NB4 (cell line): Measurements from ENCODE around the gene ETV6.

Experiments
- DNase-seq: peaks from one replicate; pipeline ENCODE4 v3.0.0; 2010; ENCODE audit warnings: low read depth
- H3K4me3 ChIP-seq: one replicate; pipeline ENCODE4 v1.5.1; 2011; ENCODE audit warnings: mild to moderate bottlenecking, low read depth, low read length, moderate library complexity
- MYC ChIP-seq: IDR thresholded peaks from 2 replicates; pipeline ENCODE4 v1.6.1; 2011; ENCODE audit warnings: low read depth, low read length
- POLR2A ChIP-seq: IDR thresholded peaks from 2 replicates; pipeline ENCODE4 v1.6.1; 2011; ENCODE audit warnings: mild to moderate bottlenecking; ENCODE audit not compliant: insufficient read length; ENCODE audit errors: extremely low read depth
- TF ChIP-seq, protein P1 (sequence below): IDR thresholded peaks from 2 replicates; pipeline ENCODE4 v1.6.1; 2011; ENCODE audit warnings: low read depth, low read length
- TF ChIP-seq, protein P2 (sequence below): IDR thresholded peaks from one replicate; pipeline ENCODE4 v1.5.1; 2012; ENCODE audit warnings: low read depth, low read length

The ETV6 gene

DNA sequence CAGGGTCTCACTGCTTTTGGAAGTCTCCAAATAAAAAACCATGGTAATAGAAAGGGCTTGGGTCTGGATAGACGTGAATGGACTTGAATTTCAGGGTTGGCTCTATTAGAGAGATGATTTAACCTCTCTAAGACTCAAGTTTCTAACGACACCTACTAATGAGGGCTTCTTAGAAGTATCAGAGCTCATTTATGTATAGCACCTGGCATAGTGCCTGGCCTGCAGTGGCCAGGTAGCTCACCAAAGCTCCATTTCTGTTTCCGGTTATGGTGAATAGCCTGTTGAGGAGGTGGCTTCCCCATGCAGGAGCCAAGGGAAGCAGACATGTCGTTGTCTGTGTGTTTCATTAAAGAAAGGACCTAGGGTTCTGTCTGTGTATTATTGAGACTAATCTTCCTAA, 108.6 kb downstream of the ETV6 start:
- TF ChIP-seq MYC (no peak), POLR2A (no peak)
- TF ChIP-seq, protein P1, sequence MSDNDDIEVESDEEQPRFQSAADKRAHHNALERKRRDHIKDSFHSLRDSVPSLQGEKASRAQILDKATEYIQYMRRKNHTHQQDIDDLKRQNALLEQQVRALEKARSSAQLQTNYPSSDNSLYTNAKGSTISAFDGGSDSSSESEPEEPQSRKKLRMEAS: no peak
- TF ChIP-seq, protein P2, sequence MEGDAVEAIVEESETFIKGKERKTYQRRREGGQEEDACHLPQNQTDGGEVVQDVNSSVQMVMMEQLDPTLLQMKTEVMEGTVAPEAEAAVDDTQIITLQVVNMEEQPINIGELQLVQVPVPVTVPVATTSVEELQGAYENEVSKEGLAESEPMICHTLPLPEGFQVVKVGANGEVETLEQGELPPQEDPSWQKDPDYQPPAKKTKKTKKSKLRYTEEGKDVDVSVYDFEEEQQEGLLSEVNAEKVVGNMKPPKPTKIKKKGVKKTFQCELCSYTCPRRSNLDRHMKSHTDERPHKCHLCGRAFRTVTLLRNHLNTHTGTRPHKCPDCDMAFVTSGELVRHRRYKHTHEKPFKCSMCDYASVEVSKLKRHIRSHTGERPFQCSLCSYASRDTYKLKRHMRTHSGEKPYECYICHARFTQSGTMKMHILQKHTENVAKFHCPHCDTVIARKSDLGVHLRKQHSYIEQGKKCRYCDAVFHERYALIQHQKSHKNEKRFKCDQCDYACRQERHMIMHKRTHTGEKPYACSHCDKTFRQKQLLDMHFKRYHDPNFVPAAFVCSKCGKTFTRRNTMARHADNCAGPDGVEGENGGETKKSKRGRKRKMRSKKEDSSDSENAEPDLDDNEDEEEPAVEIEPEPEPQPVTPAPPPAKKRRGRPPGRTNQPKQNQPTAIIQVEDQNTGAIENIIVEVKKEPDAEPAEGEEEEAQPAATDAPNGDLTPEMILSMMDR: no peak
- DNase-seq: no peak
- no peak overlapping the region for H3K4me3 ChIP-seq

DNA sequence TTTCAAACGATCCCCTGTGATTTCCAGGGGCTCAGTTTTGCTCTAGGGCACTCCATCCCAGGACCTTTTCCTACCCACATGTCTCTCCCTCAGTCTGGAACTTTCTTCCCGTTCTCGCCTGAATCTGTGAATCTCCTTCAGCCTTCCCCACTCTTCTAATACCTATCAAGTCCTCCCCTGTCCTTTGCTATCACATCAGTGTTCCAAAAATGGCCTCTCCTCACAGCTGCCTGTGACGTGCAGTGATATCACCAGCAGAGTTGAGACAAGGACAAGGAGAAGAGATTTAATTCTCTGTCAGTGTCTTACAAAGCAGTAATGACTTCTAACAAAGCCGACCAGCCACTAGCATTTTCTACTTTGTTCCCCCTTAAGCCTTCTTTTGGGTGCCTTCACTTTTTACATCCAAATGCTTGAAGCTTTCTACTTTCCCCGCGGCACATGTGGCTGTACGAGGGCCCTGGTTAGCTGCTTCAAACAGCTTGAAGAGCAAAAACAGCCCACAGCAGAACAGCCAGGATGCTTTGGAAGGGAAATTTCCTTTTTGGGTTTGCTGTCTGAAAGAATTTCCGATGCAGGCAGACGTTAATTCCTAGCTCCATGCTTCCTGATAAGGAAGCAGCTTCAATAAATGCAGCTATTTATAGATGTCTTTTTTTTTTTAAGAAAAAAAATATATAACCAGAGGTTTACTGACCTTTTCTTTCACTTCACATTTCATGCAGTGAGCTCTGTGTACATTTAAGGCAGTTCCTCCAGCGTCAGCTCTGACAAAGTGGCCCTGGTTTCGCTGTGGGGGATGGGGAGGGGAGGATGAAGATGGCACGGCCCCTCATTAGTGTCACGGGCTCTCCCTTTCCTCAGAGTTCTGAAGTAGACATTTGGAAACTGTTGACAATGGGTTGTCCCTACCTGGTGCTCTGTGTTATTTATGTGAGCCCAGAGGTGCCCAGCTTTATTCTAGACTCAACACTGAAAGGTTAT, 109.3 kb downstream of the ETV6 start:
- no peak for DNase-seq
- TF ChIP-seq, protein P2: no peak
- TF ChIP-seq, protein P1: no peak
- TF ChIP-seq MYC (no peak), POLR2A (no peak)
- H3K4me3 ChIP-seq: no peak overlapping the region

DNA sequence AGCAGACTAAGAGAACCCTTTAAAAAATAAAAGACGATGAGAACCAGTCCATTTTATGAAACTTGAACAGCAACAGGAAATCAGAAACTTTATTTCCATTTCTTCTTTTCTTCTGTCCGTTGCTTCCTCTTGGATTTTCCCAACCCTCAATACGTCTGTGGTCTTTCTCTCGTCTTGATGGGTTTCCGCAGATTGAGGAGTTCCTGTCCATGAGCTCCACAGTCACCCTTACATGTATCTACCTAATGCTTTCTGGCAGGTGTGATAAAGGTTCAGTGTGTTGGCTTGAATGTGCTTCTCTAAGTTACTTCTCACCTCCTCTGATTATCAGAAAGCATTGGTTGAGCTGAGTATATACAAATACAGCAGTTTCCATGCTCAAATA, 110.0 kb downstream of the ETV6 start:
- H3K4me3 ChIP-seq: no peak overlapping the region
- no peak for DNase-seq

DNA sequence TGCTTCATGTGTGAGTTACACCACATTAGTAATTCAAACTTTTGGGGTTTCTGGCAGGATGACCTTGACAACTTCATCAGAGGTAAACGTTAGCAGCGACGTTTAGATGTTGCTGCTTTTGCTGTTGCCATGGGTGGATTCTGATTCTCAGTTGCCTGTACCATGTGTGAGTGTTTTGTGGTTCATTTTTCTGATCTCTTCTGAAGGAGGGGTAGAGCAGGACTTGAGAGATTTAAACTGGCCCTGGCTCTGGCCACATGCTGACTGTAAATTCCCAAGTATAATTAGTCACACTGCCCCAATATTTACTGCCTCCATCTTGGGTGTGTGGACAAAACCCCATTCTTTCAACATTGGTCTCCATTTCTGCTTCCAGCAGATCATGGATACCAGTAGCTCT, 110.4 kb downstream of the ETV6 start:
- H3K4me3 ChIP-seq: no peak overlapping the region
- TF ChIP-seq, protein P1: no peak
- TF ChIP-seq POLR2A (no peak), MYC (no peak)
- TF ChIP-seq, protein P2: no peak
- no peak for DNase-seq

More for the DNA sequence above, 110.0 kb downstream of the ETV6 start:
- TF ChIP-seq, protein P1: no peak
- TF ChIP-seq, protein P2: no peak
- TF ChIP-seq MYC (no peak), POLR2A (no peak)

DNA sequence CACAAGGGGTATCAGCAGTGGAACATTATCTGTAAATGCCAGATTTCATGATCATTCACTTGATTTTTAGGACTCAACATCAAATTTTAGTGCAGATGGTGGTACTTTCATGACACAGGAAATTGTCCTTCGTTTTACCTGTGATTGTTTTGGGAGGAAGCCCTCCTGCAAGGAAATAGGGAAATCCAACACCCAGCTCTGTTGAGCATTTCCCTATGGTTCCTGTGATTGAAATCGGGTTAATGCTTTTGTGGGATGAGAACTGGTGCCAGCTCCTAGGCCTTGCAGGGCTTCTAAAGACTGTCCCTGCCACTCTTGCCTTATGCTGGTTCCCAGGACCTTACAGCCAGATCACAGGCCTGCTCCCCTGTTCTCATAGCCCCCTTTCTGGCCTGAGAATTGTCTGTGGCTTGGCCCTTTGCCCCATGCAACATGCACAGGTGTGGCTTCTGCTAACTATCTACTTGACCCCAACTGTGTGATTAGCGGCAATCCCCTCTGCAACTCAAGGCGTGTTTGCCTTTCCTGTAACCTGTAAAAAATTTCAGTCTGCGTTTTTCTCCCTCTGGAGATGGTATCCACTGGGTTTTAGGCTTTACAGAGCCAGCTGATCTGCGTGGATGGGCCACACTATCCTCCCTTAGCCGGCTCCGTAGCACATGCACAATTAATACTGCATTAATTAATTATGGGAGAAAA, 112.5 kb downstream of the ETV6 start:
- no peak overlapping the region for H3K4me3 ChIP-seq

More for the DNA sequence above, 112.5 kb downstream of the ETV6 start:
- no peak for TF ChIP-seq POLR2A
- TF ChIP-seq MYC: no peak
- TF ChIP-seq, protein P1: no peak
- TF ChIP-seq, protein P2: no peak
- DNase-seq: no peak
